ENCODE measurements around the gene ARF1.

Gene ARF1

DNA sequence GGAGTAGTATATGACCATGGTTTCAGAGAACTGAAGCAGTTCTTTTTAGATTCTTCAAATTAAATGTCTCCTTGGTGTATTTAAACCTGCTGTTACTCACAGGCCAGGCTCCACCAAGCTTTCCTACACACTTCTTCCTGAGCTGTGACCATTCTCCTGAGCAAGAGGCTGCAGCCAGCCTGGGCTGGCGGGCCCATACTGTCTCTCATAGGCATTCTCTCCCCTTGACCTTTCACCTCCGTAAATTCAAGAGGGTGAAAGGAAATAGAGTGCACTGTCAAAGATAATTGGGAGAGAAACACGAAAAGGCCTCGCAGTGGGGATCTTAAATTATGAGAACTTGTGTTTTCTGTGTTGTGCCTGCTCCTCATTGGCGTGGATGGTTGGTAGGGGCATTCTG, 2.3 kb downstream of the ARF1 start:
- no peak for DNase-seq (ENCODE audit: low spot score)
- no peak for FAIRE-seq

DNA sequence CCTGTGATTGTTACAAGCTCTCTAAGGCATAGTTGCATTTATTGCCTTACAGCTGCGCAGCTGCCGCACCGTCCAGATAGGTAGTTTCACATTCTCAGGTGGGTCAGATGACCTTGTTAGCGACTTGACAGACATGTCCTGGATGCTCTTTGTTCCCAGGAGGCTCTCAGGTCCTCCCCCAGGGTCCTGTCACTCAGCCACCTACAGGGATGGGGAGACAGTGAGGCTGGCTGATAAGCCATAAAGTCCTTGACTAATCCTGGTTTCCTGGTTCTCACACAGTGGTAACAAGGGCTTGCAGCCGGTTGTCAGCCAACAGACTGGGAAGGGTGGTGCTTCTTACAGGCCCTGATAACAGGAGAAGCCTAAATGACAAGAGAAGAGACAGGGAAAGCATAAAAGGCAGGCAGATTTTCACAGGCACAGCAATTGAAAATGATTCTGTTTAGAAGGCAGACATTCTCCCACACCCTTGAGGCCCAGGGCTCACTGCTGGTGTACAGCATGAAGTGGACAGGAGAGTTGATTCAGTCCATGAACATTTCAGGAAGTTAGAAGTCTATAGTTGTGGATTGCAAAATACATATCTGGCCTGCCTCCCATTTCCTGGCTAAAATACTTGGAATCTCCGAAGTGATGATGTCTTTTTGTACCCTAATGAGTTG, 2.9 kb downstream of the ARF1 start:
- no peak for FAIRE-seq
- no peak for DNase-seq (ENCODE audit: low spot score)

GRCh38 chr1:228087771-228088251, 5.3 kb downstream of the ARF1 start:
- DNase-seq (ENCODE audit: low spot score) (peak; percentile 74), FAIRE-seq (no peak)

DNA sequence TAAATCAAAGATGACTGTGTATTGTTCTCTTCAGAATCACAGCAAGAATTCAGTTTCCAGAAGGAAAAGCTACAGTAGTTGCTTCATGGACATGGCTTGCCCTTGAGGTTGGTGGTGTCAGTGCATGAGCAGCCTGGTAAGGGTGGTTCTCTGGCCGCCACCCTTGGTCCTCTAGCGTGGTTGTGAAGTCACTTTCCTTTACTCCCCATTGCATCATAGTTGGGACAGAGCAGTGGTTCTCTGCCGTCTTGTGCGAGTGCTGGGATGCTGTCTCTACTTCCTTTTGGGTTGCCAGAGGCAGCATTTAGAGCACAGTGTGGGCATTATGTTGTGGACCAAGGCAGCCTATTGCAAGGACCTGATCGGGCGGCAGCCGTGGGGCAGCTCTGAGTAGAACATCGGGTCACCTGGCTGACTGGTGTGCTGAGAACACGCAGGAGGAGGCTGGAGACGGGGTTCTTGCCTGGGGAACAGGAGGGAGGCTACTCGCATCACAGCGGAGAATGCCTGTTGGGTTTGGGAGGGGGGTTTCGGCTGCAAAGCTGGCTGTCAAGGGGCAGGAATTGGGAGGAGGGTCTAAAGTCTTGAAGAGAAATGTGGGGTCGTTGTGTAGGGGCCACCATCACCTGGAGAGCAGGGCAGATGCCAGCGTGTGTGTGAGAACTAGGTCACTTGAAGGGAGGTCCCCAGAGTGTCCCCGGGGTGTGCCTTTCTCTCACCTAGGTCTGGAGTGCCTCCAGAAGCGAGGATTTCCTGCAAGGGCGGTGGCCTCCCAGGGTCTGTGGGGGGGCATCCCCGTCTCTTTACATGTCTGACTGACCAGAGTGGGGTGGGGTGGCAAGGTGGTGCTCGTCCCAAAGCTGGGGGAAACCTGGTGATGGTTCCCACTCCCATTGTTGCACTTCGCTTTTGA, 6.3 kb downstream of the ARF1 start:
- DNase-seq (ENCODE audit: low spot score) (no peak), FAIRE-seq (no peak)

DNA sequence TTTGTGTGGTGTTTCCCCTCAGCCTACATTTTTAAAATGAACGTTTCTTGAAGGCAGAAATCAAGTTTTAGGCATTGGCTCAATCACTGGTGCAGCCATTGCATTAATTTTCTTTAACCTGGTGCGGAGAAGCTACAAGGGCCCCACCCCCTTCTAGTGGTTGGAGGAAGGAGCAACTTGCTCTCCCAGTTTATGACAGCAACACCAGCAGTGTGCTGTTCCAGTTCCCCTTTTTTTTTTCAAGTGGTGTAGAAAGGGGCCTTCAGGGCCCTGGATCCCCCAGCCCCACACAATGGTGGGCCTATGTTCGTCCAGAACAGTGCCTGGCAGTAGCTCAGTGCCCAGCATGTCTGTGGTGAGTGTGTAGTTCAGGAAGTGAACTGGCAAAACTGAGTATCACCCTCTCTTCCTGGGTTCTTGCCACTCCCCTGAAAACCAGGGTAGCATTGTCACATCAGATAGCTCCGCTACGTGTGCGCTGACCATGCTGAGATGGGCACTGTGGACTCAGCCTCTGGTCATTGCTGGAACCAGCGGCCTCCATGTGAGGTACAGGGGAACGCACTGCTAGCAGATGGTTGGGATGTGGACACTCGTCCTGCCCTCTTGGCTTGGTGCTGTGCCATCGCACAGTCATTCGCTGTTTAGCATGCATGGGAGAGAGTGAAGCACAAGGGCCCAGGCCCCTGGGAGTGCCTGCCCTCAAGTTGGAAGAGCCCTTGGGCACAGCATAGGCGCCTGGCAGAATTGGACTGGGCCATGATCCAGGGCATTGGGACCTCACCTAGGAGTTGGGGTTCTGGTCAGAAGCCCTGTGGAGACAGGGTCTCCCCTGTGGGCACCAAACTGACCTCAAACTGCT, 7.2 kb downstream of the ARF1 start:
- FAIRE-seq (no peak), DNase-seq (ENCODE audit: low spot score) (no peak)

DNA sequence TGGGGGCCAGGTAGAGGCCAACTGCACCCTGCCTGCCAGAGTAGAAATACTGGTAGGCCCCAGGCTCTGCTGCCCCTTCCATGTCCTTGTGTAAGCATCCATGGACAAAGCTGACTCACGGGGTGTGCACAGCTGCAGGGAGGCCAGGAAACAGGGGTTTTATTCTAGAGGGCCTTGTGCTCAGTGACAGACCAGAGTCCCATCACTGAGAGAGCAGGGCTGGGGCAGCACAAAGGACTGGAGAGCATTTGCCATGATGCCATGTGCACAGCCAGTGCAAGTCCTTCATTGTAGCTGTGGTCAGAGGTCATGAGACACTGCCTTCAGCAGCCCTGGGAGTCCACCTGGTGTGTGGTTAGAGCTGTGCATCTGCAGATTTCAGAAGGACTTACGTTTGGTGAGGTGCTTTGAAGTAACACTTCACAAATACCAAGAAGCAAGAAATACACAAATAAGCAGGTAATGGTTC, 8.1 kb downstream of the ARF1 start:
- FAIRE-seq: no peak
- DNase-seq (ENCODE audit: low spot score): no peak

- DNase-seq (ENCODE audit: low spot score) (no peak), FAIRE-seq (no peak)
These were observed 8.6 kb downstream of the ARF1 start for GRCh38 chr1:228091084-228091483.

GRCh38 chr1:228092342-228093049, 10.0 kb downstream of the ARF1 start:
- DNase-seq (ENCODE audit: low spot score): no peak
- FAIRE-seq: no peak

- FAIRE-seq: no peak
- DNase-seq (ENCODE audit: low spot score): no peak
These were observed 10.8 kb downstream of the ARF1 start for GRCh38 chr1:228093050-228093906.

DNA sequence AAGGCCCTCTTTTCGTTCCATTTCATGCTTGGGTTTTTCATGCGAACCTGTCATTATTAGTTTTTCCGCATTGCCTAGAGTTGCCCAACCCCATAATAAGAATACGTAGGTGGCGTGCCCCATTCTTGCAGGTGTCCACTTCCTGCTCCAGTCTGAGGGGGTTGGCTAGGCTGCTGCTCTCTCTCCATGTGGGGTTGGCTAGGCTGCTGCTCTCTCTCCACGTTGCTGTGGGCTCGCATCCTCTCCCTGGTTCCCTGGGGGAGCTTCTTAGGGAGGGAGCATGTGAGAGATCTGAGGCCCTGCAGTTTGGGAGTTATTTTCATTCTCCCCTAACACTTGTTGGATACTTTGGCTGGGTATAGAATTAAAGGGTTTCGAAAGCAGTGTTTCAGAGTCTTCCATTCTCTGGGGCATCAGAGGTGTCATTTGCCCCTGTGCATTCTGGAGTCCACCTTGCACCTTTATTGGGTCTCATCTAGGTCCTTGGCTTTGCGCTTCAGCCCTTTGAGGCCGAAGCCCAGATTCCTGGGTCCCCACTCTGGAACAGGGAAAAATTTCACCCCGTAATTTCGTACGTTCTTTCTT, 12.0 kb downstream of the ARF1 start:
- DNase-seq (ENCODE audit: low spot score): no peak
- no peak for FAIRE-seq

DNA sequence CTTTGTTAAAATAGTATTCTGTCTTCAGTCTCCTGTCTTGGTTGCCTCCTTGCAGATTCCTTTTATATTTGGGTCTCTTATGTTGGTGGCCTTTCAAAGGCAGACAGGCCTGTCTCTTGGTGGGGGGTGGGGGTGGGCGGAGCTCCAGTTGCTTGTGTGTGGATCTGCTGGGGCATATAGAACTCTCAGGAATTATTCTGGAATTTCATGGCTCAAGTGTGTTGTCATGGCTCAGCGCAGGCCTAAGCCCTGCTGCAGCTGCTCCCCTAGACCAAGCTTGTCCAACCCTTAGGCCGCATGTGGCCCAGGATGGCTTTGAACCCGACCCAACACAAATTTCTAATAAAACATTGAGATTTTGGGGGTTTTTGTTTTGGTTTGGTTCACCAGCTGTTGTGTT, 12.7 kb downstream of the ARF1 start:
- no peak for DNase-seq (ENCODE audit: low spot score)
- no peak for FAIRE-seq

- FAIRE-seq (no peak), DNase-seq (ENCODE audit: low spot score) (no peak)
These were observed 13.4 kb downstream of the ARF1 start for GRCh38 chr1:228095938-228096337.

- DNase-seq (ENCODE audit: low spot score) (no peak), FAIRE-seq (no peak)
These were observed 14.2 kb downstream of the ARF1 start for GRCh38 chr1:228096416-228097332.

GRCh38 chr1:228097333-228098081, 15.0 kb downstream of the ARF1 start:
- FAIRE-seq (no peak), DNase-seq (ENCODE audit: low spot score) (no peak)

- FAIRE-seq: no peak
- DNase-seq (ENCODE audit: low spot score): no peak
These were observed 15.9 kb downstream of the ARF1 start for GRCh38 chr1:228098323-228098931.

DNA sequence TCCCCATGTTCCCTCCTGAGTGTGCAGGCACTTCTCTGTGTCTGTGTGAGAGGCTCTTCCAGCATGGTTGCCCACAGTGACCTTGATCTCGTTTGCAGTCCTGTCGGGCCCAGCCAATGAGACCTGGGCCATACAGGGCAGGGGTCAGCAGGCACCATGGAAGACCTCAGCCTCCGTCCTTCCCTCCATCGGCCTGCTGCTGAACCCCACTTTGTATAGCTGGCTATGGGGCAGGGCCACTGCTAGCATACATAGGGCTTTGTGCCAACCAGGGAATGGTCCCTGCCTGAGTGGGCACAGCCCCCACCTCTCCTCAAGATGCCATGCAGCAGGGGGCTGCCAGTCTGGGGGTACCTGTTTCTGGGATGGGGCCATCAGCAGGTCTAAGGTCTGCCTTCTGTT, 16.8 kb downstream of the ARF1 start:
- DNase-seq (ENCODE audit: low spot score): no peak
- FAIRE-seq: no peak

DNA sequence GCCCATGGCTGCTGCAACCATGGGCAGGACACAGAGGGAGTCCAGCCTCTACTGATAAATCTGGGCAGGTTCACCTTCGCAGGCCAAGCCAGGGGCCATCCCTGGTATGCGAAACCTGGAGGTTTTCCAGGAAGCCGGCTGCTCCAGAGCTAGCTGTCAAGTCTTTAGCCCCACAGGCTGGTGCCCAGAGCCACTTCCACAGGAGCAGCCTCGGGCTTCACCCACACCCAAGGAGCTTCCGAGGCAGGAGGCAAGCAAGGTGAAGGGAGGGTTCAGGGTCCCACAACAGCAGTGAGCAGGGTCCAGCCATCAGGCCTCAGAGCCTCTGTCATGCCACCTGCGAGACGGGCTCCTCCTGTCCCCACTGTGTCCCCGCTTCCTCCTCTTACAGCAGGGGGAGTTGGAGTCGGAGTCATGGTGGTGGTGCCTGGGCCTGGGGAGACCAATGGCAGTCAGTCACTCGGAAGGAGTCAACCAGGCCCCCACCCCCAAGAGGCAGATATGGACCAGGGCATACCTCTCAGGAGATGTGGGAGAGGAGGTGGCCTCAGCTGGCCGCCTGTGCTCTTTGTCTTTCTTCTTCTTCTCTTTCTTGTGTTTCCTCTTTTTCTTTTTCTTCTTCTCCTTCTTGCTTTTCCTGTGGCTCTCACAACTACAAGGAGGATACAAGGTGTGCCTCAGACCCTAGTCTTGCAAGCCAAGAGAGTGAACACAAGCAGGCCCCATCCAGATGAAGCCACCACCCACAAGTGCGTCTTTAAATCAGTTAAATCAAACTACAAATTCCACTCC, 18.5 kb downstream of the ARF1 start:
- no peak for DNase-seq (ENCODE audit: low spot score)
- FAIRE-seq: no peak

Measured in urothelium cell line (cell line).